Thyroid gland (tissue), 4 donors: ENCODE data around the gene NLGN1. TPM values are rescaled to one million over a fixed set of nuclear protein-coding genes. Genes with fewer than 3 reads are reported as not detected.
A peak's percentile ranks its signal among the peaks of the same experiment; 100 is the strongest.

Experiments used
- DNase-seq, 2 donors: peaks; one replicate each; pipeline ENCODE4 v3.0.0-alpha.2; 2019
- H3K27ac ChIP-seq, 3 donors: fragments of 200-600 bp; sonication (generic); 1 replicate in 2 of 3; 2 replicates in 1 of 3; pipeline ENCODE4 v1.5.1; 2016 to 2019; ENCODE audit warnings: mild to moderate bottlenecking in 1 of 3, moderate library complexity in 1 of 3
- H3K27me3 ChIP-seq: fragments of 200-600 bp; sonication (generic); one replicate; pipeline ENCODE4 v1.5.1; 2019
- H3K36me3 ChIP-seq, 2 donors: fragments of 200-600 bp; sonication (generic); one replicate each; pipeline ENCODE4 v1.5.1; 2016 to 2019
- H3K4me1 ChIP-seq, 2 donors: fragments of 200-600 bp; sonication (generic); one replicate each; pipeline ENCODE4 v1.5.1; 2017 to 2019
- H3K4me3 ChIP-seq, 3 donors: fragments of 200-600 bp; sonication (generic); replicated peaks in 1 of 3; 1 replicate in 2 of 3; 2 replicates in 1 of 3; pipeline ENCODE4 v1.5.1; 2016; ENCODE audit warnings: mild to moderate bottlenecking in 1 of 3
- H3K9me3 ChIP-seq: fragments of 200-600 bp; sonication (generic); one replicate; pipeline ENCODE4 v1.5.1; 2017
- CTCF ChIP-seq, 6 experiments: fragments of 200-600 bp in 3 of 6; fragments of 450-650 bp in 3 of 6; sonication (generic) in 3 of 6; IDR thresholded peaks; one replicate each; pipeline ENCODE4 v1.5.1; 2016 to 2019; ENCODE audit warnings: antibody characterized with exemption in 6 of 6, mild to moderate bottlenecking in 2 of 6, inconsistent platforms in 1 of 6, moderate library complexity in 1 of 6
- POLR2A ChIP-seq, 2 donors: fragments of 450-650 bp; IDR thresholded peaks; one replicate each; pipeline ENCODE4 v1.6.1; 2017; ENCODE audit warnings: antibody characterized with exemption in 2 of 2, mild to moderate bottlenecking in 2 of 2, moderate library complexity in 1 of 2
- WGBS, 2 donors: methylation state at CpG; one replicate each; pipeline ENCODE4 v1.1.5; 2017; 5-methylcytosine and 5-hydroxymethylcytosine counted together
- intact Hi-C: fragments of 100-400 bp; cut with DNase I; formaldehyde crosslinking; loops from one replicate; pipeline ENCODE4 v1.15.1; 2023
- total RNA-seq, 4 donors: library from RNA; depleted of rRNA; stranded (reverse); fragments of >200 nt; gene quantifications; one replicate each; pipeline ENCODE4 v1.2.3, GENCODE V29; 2016

The NLGN1 gene
- total RNA-seq, 4 donors from 2014 or later: 2.4 to 13.9 (median 2.9) TPM

GRCh38 chr3:173548261-173548660 lies 150.7 kb downstream of the NLGN1 start:
- H3K27ac ChIP-seq: peak overlapping the region in 2 of 3 donors; percentile 12 to 28
- H3K27me3 ChIP-seq: no peaks in the 10 kb centered on the region
- H3K4me3 ChIP-seq: peak overlapping the region in 2 of 3 donors; percentile 1 to 19
- H3K9me3 ChIP-seq: no peaks in the 10 kb centered on the region
- no peak for TF ChIP-seq POLR2A (IDR thresholded peaks at IDR 0.05)
- TF ChIP-seq CTCF (IDR thresholded peaks at IDR 0.05): no peak
- intact Hi-C loops: no loop called here
- no peaks in the 10 kb centered on the region for H3K36me3 ChIP-seq
- 47 to 48% methylated on average over 2 of the region's 2 CpGs for WGBS, 2 donors
- no peak for DNase-seq
- no peaks in the 10 kb centered on the region for H3K4me1 ChIP-seq

GRCh38 chr3:173552526-173552925 lies 155.0 kb downstream of the NLGN1 start:
- H3K27me3 ChIP-seq: no peaks in the 10 kb centered on the region
- no peaks in the 10 kb centered on the region for H3K9me3 ChIP-seq
- H3K4me3 ChIP-seq: no peak overlapping the region
- WGBS, 2 donors: 61 to 65% methylated on average over 4 of the region's 4 CpGs
- DNase-seq: no peak
- intact Hi-C loops: no loop called here
- no peak for TF ChIP-seq POLR2A (IDR thresholded peaks at IDR 0.05)
- no peak for TF ChIP-seq CTCF (IDR thresholded peaks at IDR 0.05)
- no peaks in the 10 kb centered on the region for H3K36me3 ChIP-seq
- no peak overlapping the region for H3K27ac ChIP-seq
- no peaks in the 10 kb centered on the region for H3K4me1 ChIP-seq

DNA sequence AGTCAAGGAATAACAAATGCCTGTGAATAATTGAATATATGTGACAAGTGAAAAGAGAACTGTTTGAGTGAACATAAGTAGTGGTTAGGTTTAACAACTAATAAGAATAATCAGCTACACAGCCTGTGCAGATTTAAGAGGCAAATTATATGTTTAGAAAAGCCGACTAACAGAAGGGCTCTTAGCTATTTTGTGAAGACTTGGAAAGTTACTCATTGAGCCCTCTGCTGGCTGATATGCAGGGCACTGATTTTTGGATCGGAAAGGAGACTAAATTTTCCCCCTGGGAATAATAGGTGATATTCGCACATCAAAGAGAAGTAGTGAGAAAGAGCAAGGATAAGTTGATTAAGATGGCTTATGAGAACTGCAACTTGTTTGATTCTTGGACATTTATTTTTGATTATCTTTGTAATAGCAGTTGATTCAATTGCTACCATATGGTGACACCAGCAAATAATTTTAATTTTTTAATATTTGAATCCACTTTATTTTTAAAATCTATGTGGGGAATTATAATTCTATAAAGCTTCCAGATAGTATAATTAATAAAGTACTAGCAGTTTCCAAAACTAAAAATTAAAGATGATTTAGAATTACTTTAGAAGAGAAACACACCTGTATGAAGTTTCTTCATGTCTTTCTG lies 156.2 kb downstream of the NLGN1 start:
- Histone ChIP-seq H3K36me3 (no peaks in the 10 kb centered on the region), H3K9me3 (no peaks in the 10 kb centered on the region), H3K4me3 (no peak overlapping the region), H3K4me1 (no peaks in the 10 kb centered on the region), H3K27ac (no peak overlapping the region), H3K27me3 (no peaks in the 10 kb centered on the region)
- DNase-seq: peak; percentile 20 to 26
- intact Hi-C loops: no loop called here
- no peak for TF ChIP-seq POLR2A (IDR thresholded peaks at IDR 0.05)
- peak in 5 of 6 experiments; percentile 51 to 77 (median 73) for TF ChIP-seq CTCF (IDR thresholded peaks at IDR 0.05)
- WGBS, 2 donors: 10 to 16% methylated on average over 3 of the region's 3 CpGs

DNA sequence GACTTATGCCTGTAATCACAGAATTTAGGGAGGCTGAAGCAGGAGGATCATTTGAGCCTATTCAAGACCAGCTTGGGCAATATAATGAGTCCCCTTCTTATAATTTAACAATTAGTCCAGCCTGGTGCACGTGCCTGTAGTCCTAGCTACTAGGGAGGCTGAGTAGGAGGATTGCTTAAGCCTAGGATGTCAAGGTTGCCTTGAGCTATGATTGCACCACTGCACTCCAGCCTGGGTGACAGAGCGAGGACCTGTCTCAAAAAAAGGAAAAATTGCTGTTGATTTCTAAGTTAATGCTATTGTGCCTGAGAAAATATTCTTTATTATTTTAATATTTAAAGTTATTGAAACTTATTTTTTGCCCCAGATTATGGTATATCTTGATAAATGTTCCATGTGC lies 159.0 kb downstream of the NLGN1 start:
- TF ChIP-seq CTCF (IDR thresholded peaks at IDR 0.05) (no peak), POLR2A (IDR thresholded peaks at IDR 0.05) (no peak)
- 74 to 79% methylated on average over 2 of the region's 2 CpGs for whole genome bisulfite sequencing, 2 donors
- H3K9me3 ChIP-seq: no peaks in the 10 kb centered on the region
- H3K4me1 ChIP-seq: no peaks in the 10 kb centered on the region
- intact Hi-C loops: no loop called here
- DNase-seq: no peak
- no peak overlapping the region for H3K4me3 ChIP-seq
- H3K27me3 ChIP-seq: no peaks in the 10 kb centered on the region
- no peak overlapping the region for H3K27ac ChIP-seq
- no peaks in the 10 kb centered on the region for H3K36me3 ChIP-seq

DNA sequence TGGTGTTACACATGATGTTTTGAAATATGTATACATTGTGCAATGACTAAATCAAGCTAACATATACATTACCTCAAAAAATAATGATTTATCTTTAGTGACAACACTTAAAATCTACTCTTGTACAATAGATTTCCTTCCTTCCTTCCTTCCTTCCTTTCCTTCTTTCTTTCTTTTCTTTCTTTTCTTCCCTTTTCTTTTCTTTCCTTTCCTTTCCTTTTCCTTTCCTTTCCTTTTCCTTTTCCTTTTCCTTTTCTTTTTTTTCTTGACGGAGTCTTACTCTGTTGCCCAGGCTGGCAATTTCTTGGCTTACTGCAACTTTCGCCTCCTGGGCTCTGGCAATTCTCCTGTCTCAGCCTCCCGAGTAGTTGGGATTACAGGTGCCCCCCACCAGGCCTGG lies 170.5 kb downstream of the NLGN1 start:
- H3K36me3 ChIP-seq: no peaks in the 10 kb centered on the region
- H3K27ac ChIP-seq: no peak overlapping the region
- no peaks in the 10 kb centered on the region for H3K27me3 ChIP-seq
- no peaks in the 10 kb centered on the region for H3K4me1 ChIP-seq
- no peaks in the 10 kb centered on the region for H3K9me3 ChIP-seq
- DNase-seq: no peak
- WGBS, 2 donors: 96 to 98% methylated on average over 3 of the region's 3 CpGs
- no peak overlapping the region for H3K4me3 ChIP-seq
- intact Hi-C loops: no loop called here
- no peak for TF ChIP-seq POLR2A (IDR thresholded peaks at IDR 0.05)
- TF ChIP-seq CTCF (IDR thresholded peaks at IDR 0.05): no peak
